Stimulated activated CD8-positive, alpha-beta memory T cell treated with anti-CD3 and anti-CD28 coated beads, Interleukin-2, amount 100 ng/mL, for 48 hours (primary cell): Measurements from ENCODE around the gene SPN.
"Not testable (repeated sequence)": the region's sequence is repeated elsewhere in the genome, so short reads cannot be mapped to it uniquely, and the experiment has no call there.

Source experiments
- DNase-seq, 2 donors: peaks; one replicate each; pipeline ENCODE4 v3.0.0-alpha.2; 2020; ENCODE audit warnings: low read depth in 2 of 2

The SPN gene

GRCh38 chr16:29676989-29677785 is 14.1 kb downstream of the SPN start:
- no peak for DNase-seq

GRCh38 chr16:29678691-29679267 is 15.7 kb downstream of the SPN start, which contains the start of gene QPRT:
Gene QPRT, plus strand, starts transcription at chr16:29679180. Its CDS starts 18 bp downstream, at chr16:29679198.
- DNase-seq = no peak

- no peak for DNase-seq
Observed at GRCh38 chr16:29680180-29680598, 17.1 kb downstream of the SPN start.

- no peak for DNase-seq
Observed at GRCh38 chr16:29683543-29684090, 20.6 kb downstream of the SPN start.

GRCh38 chr16:29684679-29685078 is 21.6 kb downstream of the SPN start:
- DNase-seq = no peak

- DNase-seq = no peak
Observed at GRCh38 chr16:29686740-29687332, 23.8 kb downstream of the SPN start.

GRCh38 chr16:29687755-29688154 is 24.7 kb downstream of the SPN start:
- DNase-seq = no peak

DNA sequence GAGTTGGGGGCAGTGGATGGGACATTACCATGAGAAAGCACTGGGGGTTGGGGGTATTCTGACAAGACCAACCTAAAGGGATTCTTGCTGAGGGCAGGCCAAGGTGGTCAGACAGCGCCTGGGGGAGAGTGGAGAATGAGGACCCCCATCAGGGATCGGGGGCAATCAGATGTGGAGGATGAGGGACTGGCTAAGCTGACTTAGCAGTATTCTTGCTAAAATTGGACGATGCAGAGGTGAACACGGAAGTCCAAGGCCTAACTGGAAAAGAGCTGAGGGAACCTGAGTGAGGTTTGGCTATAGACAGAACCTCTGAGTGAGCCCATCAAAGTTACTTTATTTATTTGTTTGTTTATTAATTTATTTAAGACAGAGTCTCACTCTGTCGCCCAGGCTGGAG is 25.1 kb downstream of the SPN start:
- DNase-seq = no peak

DNA sequence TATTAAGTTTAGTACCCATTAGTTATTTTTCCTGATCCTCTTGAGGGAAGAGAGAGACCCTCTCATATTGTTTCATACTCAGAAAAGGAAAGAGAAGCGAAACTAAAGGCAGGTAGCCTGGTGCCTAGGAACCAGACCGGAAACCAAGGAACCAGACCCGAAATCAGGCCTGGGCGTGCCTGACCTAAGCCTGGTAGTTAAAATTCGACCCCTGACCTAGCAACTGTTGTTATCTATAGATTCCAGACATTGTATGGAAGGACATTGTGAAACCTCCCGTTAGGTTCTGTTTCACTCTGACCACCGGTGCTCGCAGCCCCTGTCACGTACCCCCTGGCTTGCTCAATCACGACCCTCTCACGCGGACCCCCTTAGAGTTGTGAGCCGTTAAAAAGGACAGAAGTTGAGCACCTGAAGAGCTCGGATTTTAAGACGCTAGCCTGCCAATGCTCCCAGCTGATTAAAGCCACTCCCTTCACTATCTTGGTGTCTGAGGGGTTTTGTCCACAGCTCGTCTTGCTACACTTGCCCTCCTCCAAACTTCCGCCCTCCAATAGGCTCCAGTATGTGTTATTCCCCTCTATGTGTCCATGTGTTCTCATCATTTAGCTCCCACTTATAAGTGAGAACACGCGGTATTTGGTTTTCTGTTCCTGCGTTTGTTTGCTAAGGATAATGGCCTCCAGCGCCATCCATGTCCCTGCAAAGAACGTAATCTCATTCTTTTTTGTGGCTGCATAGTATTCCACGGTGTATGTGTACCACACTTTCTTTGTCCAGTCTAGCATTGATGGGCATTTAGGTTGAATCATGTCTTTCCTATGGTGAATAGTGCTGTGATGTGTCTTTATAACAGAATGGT is 26.7 kb downstream of the SPN start:
- not testable (repeated sequence) for DNase-seq

- DNase-seq = not testable (repeated sequence)
Observed at GRCh38 chr16:29692606-29693005, 29.6 kb downstream of the SPN start.

DNA sequence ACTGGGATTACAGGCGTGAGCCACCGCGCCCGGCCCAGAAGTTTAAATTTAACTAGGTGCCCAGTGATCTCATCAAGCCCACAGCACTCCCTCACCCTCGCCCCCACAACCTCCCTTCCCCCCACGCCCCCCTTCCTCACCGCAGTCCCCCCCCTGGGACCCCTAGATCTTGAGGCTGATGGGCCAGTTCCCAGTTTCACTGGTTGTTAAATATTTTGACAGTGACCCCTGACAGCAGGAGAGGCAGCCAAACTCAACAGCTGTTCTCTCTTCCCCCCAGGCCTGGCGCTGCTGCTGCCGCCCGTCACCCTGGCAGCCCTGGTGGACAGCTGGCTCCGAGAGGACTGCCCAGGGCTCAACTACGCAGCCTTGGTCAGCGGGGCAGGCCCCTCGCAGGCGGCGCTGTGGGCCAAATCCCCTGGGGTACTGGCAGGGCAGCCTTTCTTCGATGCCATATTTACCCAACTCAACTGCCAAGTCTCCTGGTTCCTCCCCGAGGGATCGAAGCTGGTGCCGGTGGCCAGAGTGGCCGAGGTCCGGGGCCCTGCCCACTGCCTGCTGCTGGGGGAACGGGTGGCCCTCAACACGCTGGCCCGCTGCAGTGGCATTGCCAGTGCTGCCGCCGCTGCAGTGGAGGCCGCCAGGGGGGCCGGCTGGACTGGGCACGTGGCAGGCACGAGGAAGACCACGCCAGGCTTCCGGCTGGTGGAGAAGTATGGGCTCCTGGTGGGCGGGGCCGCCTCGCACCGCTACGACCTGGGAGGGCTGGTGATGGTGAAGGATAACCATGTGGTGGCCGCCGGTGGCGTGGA is 31.5 kb downstream of the SPN start:
- DNase-seq = no peak

- DNase-seq = not testable (repeated sequence)
Observed at GRCh38 chr16:29695675-29696074, 32.6 kb downstream of the SPN start.

- DNase-seq = no peak
Observed at GRCh38 chr16:29696881-29697331, 33.9 kb downstream of the SPN start.

DNA sequence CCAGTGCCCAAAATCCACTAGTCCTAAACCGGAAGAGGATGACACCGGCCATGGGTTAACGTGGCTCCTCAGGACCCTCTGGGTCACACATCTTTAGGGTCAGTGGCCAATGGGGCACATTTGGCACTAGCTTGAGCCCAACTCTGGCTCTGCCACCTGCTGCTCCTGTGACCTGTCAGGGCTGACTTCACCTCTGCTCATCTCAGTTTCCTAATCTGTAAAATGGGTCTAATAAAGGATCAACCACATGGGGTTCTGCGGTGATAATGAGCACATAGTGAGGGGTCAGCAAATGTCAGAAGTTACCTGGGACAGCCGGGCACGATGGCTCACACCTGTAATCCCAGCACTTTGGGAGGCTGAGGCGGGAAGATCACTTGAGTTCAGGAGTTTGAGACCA is 34.3 kb downstream of the SPN start:
- DNase-seq = no peak

GRCh38 chr16:29698042-29698441 is 35.0 kb downstream of the SPN start:
- DNase-seq = no peak

GRCh38 chr16:29698484-29699323 is 35.7 kb downstream of the SPN start:
- no peak for DNase-seq

DNA sequence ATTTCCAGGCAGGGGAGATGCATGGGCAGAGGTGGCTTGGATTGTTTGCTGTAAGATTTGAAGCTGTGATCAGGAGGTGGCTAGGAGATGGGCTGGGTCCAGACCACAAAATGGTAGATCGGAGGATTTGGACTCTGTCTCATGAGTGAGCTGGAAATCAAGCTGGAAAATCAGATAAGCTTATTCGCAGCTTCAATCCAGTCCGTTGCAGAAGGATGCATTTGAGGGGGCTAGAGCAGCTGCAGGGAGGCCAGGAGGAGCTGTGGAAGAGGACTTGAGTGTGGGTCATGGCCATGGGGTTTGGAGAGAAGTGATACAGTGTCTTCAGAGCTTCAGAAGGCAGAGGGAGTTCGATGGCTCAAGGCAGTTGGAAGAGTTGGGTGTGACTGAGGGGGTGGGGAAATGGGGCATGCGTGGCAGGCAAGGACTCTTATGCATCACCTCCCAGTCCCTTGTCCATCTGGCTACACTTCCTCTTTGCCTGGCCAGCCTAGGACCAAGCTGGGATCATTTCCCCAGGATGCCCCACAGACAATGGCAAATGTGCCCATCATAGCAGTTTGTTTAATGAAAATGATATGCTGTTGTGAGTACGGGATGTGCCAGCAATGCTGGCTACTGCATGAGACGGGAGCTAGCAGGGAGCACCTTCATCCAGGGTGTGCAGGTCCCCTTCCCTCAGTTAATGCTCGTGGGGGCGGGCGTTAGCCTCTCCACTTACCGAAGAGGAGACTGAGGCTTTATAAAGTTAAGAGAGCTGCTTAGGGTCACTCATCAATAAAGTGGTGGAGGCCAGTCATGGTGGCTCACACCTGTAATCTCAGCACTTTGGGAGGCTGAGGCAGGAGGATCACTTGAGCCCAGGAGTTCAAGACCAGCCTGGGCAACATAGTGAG is 36.5 kb downstream of the SPN start:
- DNase-seq = no peak

GRCh38 chr16:29700253-29700987 is 37.4 kb downstream of the SPN start:
- peak; percentile 48 to 64 for DNase-seq
